ENCODE data around the gene IQSEC3.

Gene IQSEC3

DNA sequence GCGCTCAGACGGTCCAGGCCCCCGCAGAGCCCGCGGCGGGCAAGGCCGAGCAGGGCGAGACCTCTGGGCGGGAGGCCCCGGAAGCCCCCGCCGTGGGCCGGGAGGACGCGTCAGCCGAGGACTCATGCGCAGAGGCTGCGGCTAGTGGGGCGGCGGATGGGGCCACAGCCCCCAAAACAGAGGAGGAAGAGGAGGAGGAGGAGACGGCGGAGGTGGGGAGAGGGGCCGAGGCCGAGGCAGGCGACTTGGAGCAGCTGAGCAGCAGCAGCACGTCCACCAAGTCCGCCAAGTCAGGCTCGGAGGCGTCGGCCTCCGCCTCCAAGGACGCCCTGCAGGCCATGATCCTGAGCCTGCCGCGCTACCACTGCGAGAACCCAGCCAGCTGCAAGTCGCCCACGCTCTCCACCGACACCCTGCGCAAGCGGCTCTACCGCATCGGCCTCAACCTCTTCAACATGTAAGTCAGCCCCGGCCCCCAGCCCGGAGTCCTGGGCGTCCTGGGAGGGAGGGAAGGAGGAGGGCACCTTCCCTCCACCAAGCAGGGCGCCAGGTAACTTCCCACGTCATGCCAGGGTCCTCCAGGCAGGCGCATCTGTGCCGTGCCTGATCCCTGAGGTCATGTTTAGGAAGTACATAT, 72.4 kb downstream of the IQSEC3 start:
- H3K27ac ChIP-seq (replicated peaks; ENCODE audit: low read length) = no peak overlapping the region
- peak overlapping the region; percentile 96 for H3K18ac ChIP-seq (ENCODE audit: low read length)
- peak overlapping the region; percentile 63 for H2BK12ac ChIP-seq (ENCODE audit: low read length)
- no peak overlapping the region for H4K8ac ChIP-seq (ENCODE audit: low read depth, low read length)
- no peak overlapping the region for H3K4ac ChIP-seq (ENCODE audit: low read length)
- peaks cover 0 to 46% (median 24%) of the 10 kb centered on the region in 3 experiments for H3K27me3 ChIP-seq (ENCODE audit: control insufficient read depth in 3 of 3, insufficient read depth in 3 of 3, low read depth in 1 of 3, low read length in 3 of 3)
- peak overlapping the region; percentile 7 for H3K9ac ChIP-seq (ENCODE audit: low read depth, low read length, poor library complexity)
- no peaks in the 10 kb centered on the region for H3K79me1 ChIP-seq (ENCODE audit: low read depth, low read length)
- WGBS, 2 donors (ENCODE audit: extremely low coverage in 2 of 2, insufficient read length in 2 of 2, insufficient replicate concordance in 1 of 2) = no CpG with 5 or more reads among the region's 49 CpGs
- H3K4me2 ChIP-seq (ENCODE audit: insufficient read depth, low read length, poor library complexity, severe bottlenecking) = peak overlapping the region; percentile 28
- peaks cover 0 to 4% of the 10 kb centered on the region in 2 donors for H3K9me3 ChIP-seq (replicated peaks in 1 of 2; ENCODE audit: control insufficient read depth in 2 of 2, insufficient read depth in 1 of 2, low read depth in 1 of 2, low read length in 2 of 2)
- H2BK120ac ChIP-seq (ENCODE audit: low read depth, low read length) = no peak overlapping the region
- H2AK5ac ChIP-seq (ENCODE audit: low read depth, low read length) = peak overlapping the region; percentile 65
- H3K36me3 ChIP-seq (replicated peaks in 1 of 2; ENCODE audit: control insufficient read depth in 2 of 2, insufficient read depth in 2 of 2, low read length in 2 of 2) = no peaks in the 10 kb centered on the region
- H3K4me1 ChIP-seq (ENCODE audit: control insufficient read depth in 2 of 2, insufficient read depth in 1 of 2, low read depth in 1 of 2, low read length in 2 of 2) = peaks cover 3 to 19% of the 10 kb centered on the region in 2 donors
- no peak for DNase-seq (ENCODE audit: low spot score)
- H2BK15ac ChIP-seq (ENCODE audit: low read length) = peak overlapping the region; percentile 1
- no peak overlapping the region for H2AFZ ChIP-seq (ENCODE audit: low read length)
- peak overlapping the region; percentile 5 for H4K91ac ChIP-seq (ENCODE audit: low read depth, low read length, poor library complexity)
- no peak overlapping the region for H3K14ac ChIP-seq (ENCODE audit: low read length)
- peak overlapping the region; percentile 49 for H3K23ac ChIP-seq (ENCODE audit: low read depth, low read length, poor library complexity)
- H2BK5ac ChIP-seq (ENCODE audit: low read length) = peak overlapping the region; percentile 13
- no peak overlapping the region for H3K4me3 ChIP-seq (ENCODE audit: low read length in 2 of 2)

DNA sequence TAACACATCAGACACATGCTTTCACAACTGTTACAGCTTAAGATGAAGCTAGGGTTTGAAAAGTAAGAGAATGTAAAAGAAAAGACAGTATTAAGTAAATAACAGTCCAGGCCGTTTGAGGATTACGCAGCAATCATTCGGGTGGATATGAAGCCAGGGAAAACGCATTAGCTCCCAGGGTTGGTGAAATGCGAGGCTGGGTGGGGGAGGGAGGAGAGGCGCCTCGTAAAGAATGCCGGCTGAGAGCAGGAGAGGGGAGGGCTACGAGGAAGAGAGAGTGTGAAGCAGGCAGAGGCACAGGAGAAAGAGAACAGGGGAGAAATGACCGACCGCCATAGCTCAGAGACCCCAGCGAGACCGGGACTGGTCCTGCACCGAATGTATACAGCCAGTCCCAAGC, 73.0 kb downstream of the IQSEC3 start:
- H2BK120ac ChIP-seq (ENCODE audit: low read depth, low read length) = no peak overlapping the region
- H4K91ac ChIP-seq (ENCODE audit: low read depth, low read length, poor library complexity) = no peak overlapping the region
- H3K9ac ChIP-seq (ENCODE audit: low read depth, low read length, poor library complexity) = no peak overlapping the region
- peak overlapping the region; percentile 4 for H3K18ac ChIP-seq (ENCODE audit: low read length)
- no peak overlapping the region for H3K27ac ChIP-seq (replicated peaks; ENCODE audit: low read length)
- no peak overlapping the region for H2AK5ac ChIP-seq (ENCODE audit: low read depth, low read length)
- H3K14ac ChIP-seq (ENCODE audit: low read length) = no peak overlapping the region
- no peaks in the 10 kb centered on the region for H3K79me1 ChIP-seq (ENCODE audit: low read depth, low read length)
- H3K23ac ChIP-seq (ENCODE audit: low read depth, low read length, poor library complexity) = no peak overlapping the region
- H3K36me3 ChIP-seq (replicated peaks in 1 of 2; ENCODE audit: control insufficient read depth in 2 of 2, insufficient read depth in 2 of 2, low read length in 2 of 2) = no peaks in the 10 kb centered on the region
- H3K27me3 ChIP-seq (ENCODE audit: control insufficient read depth in 3 of 3, insufficient read depth in 3 of 3, low read depth in 1 of 3, low read length in 3 of 3) = peaks cover 0 to 42% (median 24%) of the 10 kb centered on the region in 3 experiments
- DNase-seq (ENCODE audit: low spot score) = no peak
- H2AFZ ChIP-seq (ENCODE audit: low read length) = no peak overlapping the region
- no peak overlapping the region for H4K8ac ChIP-seq (ENCODE audit: low read depth, low read length)
- no peak overlapping the region for H2BK15ac ChIP-seq (ENCODE audit: low read length)
- no peak overlapping the region for H3K4ac ChIP-seq (ENCODE audit: low read length)
- peaks cover 0 to 4% of the 10 kb centered on the region in 2 donors for H3K9me3 ChIP-seq (replicated peaks in 1 of 2; ENCODE audit: control insufficient read depth in 2 of 2, insufficient read depth in 1 of 2, low read depth in 1 of 2, low read length in 2 of 2)
- H2BK5ac ChIP-seq (ENCODE audit: low read length) = no peak overlapping the region
- H3K4me1 ChIP-seq (ENCODE audit: control insufficient read depth in 2 of 2, insufficient read depth in 1 of 2, low read depth in 1 of 2, low read length in 2 of 2) = peaks cover 3 to 24% of the 10 kb centered on the region in 2 donors
- no peak overlapping the region for H3K4me2 ChIP-seq (ENCODE audit: insufficient read depth, low read length, poor library complexity, severe bottlenecking)
- no CpG with 5 or more reads among the region's 14 CpGs for WGBS, 2 donors (ENCODE audit: extremely low coverage in 2 of 2, insufficient read length in 2 of 2, insufficient replicate concordance in 1 of 2)
- no peak overlapping the region for H2BK12ac ChIP-seq (ENCODE audit: low read length)
- peak overlapping the region in 1 of 2 donors; percentile 7 for H3K4me3 ChIP-seq (ENCODE audit: low read length in 2 of 2)

DNA sequence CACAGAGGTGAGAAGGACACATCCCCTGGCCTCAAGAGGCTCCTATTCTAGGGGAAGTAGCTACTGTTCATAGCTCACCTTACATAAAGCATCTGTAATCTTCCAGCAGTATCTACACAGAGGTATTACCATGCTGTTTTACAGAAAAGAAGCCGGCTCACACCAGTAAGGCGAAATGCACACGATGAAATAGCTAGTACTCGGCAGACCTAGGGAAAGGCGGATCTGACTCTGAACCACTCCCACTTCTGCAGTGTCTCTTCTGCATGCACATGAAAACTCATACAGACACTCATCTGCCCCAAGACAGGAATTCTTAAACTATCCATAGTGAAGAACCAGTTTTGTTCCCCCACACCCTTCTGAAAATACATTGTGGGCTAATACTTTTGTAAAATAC, 73.6 kb downstream of the IQSEC3 start:
- H2AK5ac ChIP-seq (ENCODE audit: low read depth, low read length) = no peak overlapping the region
- no peak overlapping the region for H3K27ac ChIP-seq (replicated peaks; ENCODE audit: low read length)
- H4K91ac ChIP-seq (ENCODE audit: low read depth, low read length, poor library complexity) = no peak overlapping the region
- no peak for DNase-seq (ENCODE audit: low spot score)
- no peak overlapping the region for H2BK12ac ChIP-seq (ENCODE audit: low read length)
- no peak overlapping the region for H2BK120ac ChIP-seq (ENCODE audit: low read depth, low read length)
- no peak overlapping the region for H4K8ac ChIP-seq (ENCODE audit: low read depth, low read length)
- no peak overlapping the region for H2AFZ ChIP-seq (ENCODE audit: low read length)
- no peak overlapping the region for H2BK15ac ChIP-seq (ENCODE audit: low read length)
- H3K4me1 ChIP-seq (ENCODE audit: control insufficient read depth in 2 of 2, insufficient read depth in 1 of 2, low read depth in 1 of 2, low read length in 2 of 2) = peaks cover 3 to 25% of the 10 kb centered on the region in 2 donors
- H3K27me3 ChIP-seq (ENCODE audit: control insufficient read depth in 3 of 3, insufficient read depth in 3 of 3, low read depth in 1 of 3, low read length in 3 of 3) = peaks cover 0 to 42% (median 24%) of the 10 kb centered on the region in 3 experiments
- no peak overlapping the region for H3K4me2 ChIP-seq (ENCODE audit: insufficient read depth, low read length, poor library complexity, severe bottlenecking)
- no CpG with 5 or more reads among the region's 5 CpGs for WGBS, 2 donors (ENCODE audit: extremely low coverage in 2 of 2, insufficient read length in 2 of 2, insufficient replicate concordance in 1 of 2)
- H3K79me1 ChIP-seq (ENCODE audit: low read depth, low read length) = no peaks in the 10 kb centered on the region
- no peak overlapping the region for H3K14ac ChIP-seq (ENCODE audit: low read length)
- H3K9ac ChIP-seq (ENCODE audit: low read depth, low read length, poor library complexity) = no peak overlapping the region
- no peaks in the 10 kb centered on the region for H3K36me3 ChIP-seq (replicated peaks in 1 of 2; ENCODE audit: control insufficient read depth in 2 of 2, insufficient read depth in 2 of 2, low read length in 2 of 2)
- H2BK5ac ChIP-seq (ENCODE audit: low read length) = no peak overlapping the region
- H3K9me3 ChIP-seq (replicated peaks in 1 of 2; ENCODE audit: control insufficient read depth in 2 of 2, insufficient read depth in 1 of 2, low read depth in 1 of 2, low read length in 2 of 2) = peaks cover 0 to 4% of the 10 kb centered on the region in 2 donors
- H3K23ac ChIP-seq (ENCODE audit: low read depth, low read length, poor library complexity) = no peak overlapping the region
- H3K4ac ChIP-seq (ENCODE audit: low read length) = no peak overlapping the region
- peak overlapping the region in 1 of 2 donors; percentile 7 for H3K4me3 ChIP-seq (ENCODE audit: low read length in 2 of 2)
- H3K18ac ChIP-seq (ENCODE audit: low read length) = peak overlapping the region; percentile 4

DNA sequence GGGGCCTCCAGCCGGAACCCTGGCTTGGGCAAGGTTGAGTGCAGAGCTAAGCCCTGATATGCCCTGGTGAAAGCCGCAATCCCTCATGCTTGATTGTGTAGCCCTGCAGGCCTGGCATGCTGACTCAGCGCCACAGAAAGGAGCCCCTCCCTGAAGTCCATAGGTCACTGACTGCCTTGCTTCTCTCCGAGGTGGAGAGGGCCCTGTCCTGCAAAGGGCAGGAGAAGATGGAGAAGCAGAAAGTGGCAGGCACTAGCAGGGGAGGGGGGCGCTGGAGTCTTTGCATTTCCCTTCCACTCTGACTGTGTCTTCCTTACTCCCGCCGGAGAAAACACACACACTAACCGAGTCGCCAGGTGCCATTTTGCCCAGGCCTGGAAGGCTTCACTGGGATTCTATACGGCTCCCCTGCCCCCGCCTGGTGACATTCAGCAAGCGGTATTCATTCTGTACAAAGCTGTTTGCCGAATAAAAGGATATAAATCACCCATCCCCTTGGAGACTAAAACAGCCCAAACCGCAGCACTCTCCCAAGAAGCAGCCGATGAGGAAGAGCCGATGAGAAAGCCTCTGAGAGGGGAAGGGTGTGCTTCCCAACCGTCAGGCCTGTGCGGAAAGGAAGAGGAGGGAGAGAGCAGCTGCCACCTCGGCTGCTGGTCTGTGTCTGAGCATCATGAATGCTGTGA, 77.5 kb downstream of the IQSEC3 start:
- DNase-seq (ENCODE audit: low spot score) = no peak
- Histone ChIP-seq H3K14ac (ENCODE audit: low read length) (no peak overlapping the region), H2BK12ac (ENCODE audit: low read length) (no peak overlapping the region), H4K8ac (ENCODE audit: low read depth, low read length) (no peak overlapping the region), H3K4ac (ENCODE audit: low read length) (no peak overlapping the region), H3K9ac (ENCODE audit: low read depth, low read length, poor library complexity) (peak overlapping the region; percentile 39), H3K36me3 (replicated peaks in 1 of 2; ENCODE audit: control insufficient read depth in 2 of 2, insufficient read depth in 2 of 2, low read length in 2 of 2) (no peaks in the 10 kb centered on the region), H3K23ac (ENCODE audit: low read depth, low read length, poor library complexity) (peak overlapping the region; percentile 11), H4K91ac (ENCODE audit: low read depth, low read length, poor library complexity) (no peak overlapping the region), H3K27me3 (ENCODE audit: control insufficient read depth in 3 of 3, insufficient read depth in 3 of 3, low read depth in 1 of 3, low read length in 3 of 3) (peaks cover 0 to 30% (median 14%) of the 10 kb centered on the region in 3 experiments), H3K27ac (replicated peaks; ENCODE audit: low read length) (no peak overlapping the region), H3K9me3 (replicated peaks in 1 of 2; ENCODE audit: control insufficient read depth in 2 of 2, insufficient read depth in 1 of 2, low read depth in 1 of 2, low read length in 2 of 2) (no peaks in the 10 kb centered on the region), H2BK5ac (ENCODE audit: low read length) (peak overlapping the region; percentile 6), H2AFZ (ENCODE audit: low read length) (peak overlapping the region; percentile 66), H3K18ac (ENCODE audit: low read length) (peak overlapping the region; percentile 66), H2AK5ac (ENCODE audit: low read depth, low read length) (peak overlapping the region; percentile 56), H3K79me1 (ENCODE audit: low read depth, low read length) (no peaks in the 10 kb centered on the region), H3K4me2 (ENCODE audit: insufficient read depth, low read length, poor library complexity, severe bottlenecking) (no peak overlapping the region), H2BK15ac (ENCODE audit: low read length) (no peak overlapping the region), H2BK120ac (ENCODE audit: low read depth, low read length) (no peak overlapping the region), H3K4me1 (ENCODE audit: control insufficient read depth in 2 of 2, insufficient read depth in 1 of 2, low read depth in 1 of 2, low read length in 2 of 2) (peaks cover 3 to 27% of the 10 kb centered on the region in 2 donors), H3K4me3 (ENCODE audit: low read length in 2 of 2) (no peak overlapping the region)
- WGBS, 2 donors (ENCODE audit: extremely low coverage in 2 of 2, insufficient read length in 2 of 2, insufficient replicate concordance in 1 of 2) = no CpG with 5 or more reads among the region's 19 CpGs

Measured in neuronal stem cell (in vitro differentiated cells).